Neural progenitor cell (in vitro differentiated cells): ENCODE data around the gene LAMC1. TPM values are rescaled to one million over a fixed set of nuclear protein-coding genes. Genes with fewer than 3 reads are reported as not detected.

ENCODE experiments used
- DNase-seq: peaks from one replicate; pipeline ENCODE4 v3.0.0-alpha.2; 2016; ENCODE audit warnings: low spot score
- H2AFZ ChIP-seq: fragments of 200-600 bp; sonication (generic); replicated peaks from 2 replicates; pipeline ENCODE4 v1.6.1; 2016; ENCODE audit warnings: antibody characterized with exemption
- H3F3A ChIP-seq: fragments of 200-600 bp; sonication (generic); 2 replicates; pipeline ENCODE4 v1.6.1; 2016; ENCODE audit warnings: antibody characterized with exemption, low read depth
- H3K27ac ChIP-seq: fragments of 200-600 bp; sonication (generic); 2 replicates; pipeline ENCODE4 v1.5.1; 2016; ENCODE audit warnings: mild to moderate bottlenecking
- H3K27me3 ChIP-seq: fragments of 200-600 bp; sonication (generic); 2 replicates; pipeline ENCODE4 v1.6.1; 2016; ENCODE audit warnings: mild to moderate bottlenecking, moderate library complexity
- H3K36me3 ChIP-seq: fragments of 200-600 bp; sonication (generic); 2 replicates; pipeline ENCODE4 v1.5.1; 2016
- H3K4me1 ChIP-seq: fragments of 200-600 bp; sonication (generic); 2 replicates; pipeline ENCODE4 v1.6.1; 2016; ENCODE audit warnings: mixed run types
- H3K4me2 ChIP-seq: fragments of 200-600 bp; sonication (generic); 2 replicates; pipeline ENCODE4 v1.6.1; 2016
- H3K4me3 ChIP-seq: fragments of 200-600 bp; sonication (generic); 2 replicates; pipeline ENCODE4 v1.5.1; 2016
- H3K79me2 ChIP-seq: fragments of 200-600 bp; sonication (generic); 2 replicates; pipeline ENCODE4 v1.6.1; 2016; ENCODE audit warnings: low read depth
- H3K9ac ChIP-seq: fragments of 200-600 bp; sonication (generic); 2 replicates; pipeline ENCODE4 v1.6.1; 2016
- H3K9me3 ChIP-seq: fragments of 200-600 bp; sonication (generic); 2 replicates; pipeline ENCODE4 v1.5.1; 2016; ENCODE audit warnings: low read depth
- H4K20me1 ChIP-seq: fragments of 200-600 bp; sonication (generic); 2 replicates; pipeline ENCODE4 v1.6.1; 2016; ENCODE audit warnings: low read depth
- H3K27ac Mint-ChIP-seq: 3 replicates; pipeline ENCODE4 v1.8.0; 2021; ENCODE audit warnings: mixed read lengths
- H3K27me3 Mint-ChIP-seq: 2 replicates; pipeline ENCODE4 v1.8.0; 2022; ENCODE audit warnings: low read depth, mild to moderate bottlenecking, inconsistent platforms, moderate library complexity, mixed read lengths; ENCODE audit not compliant: insufficient read depth
- H3K36me3 Mint-ChIP-seq: 3 replicates; pipeline ENCODE4 v1.8.0; 2021; ENCODE audit warnings: mixed read lengths
- H3K4me1 Mint-ChIP-seq: 3 replicates; pipeline ENCODE4 v1.8.0; 2021; ENCODE audit warnings: mixed read lengths
- H3K4me3 Mint-ChIP-seq: 3 replicates; pipeline ENCODE4 v1.8.0; 2021; ENCODE audit warnings: mild to moderate bottlenecking, moderate library complexity, mixed read lengths
- H3K9me3 Mint-ChIP-seq: 3 replicates; pipeline ENCODE4 v1.8.0; 2020; ENCODE audit warnings: mixed read lengths
- CTCF ChIP-seq: fragments of 200-600 bp; sonication (generic); IDR thresholded peaks from 2 replicates; pipeline ENCODE4 v1.5.1; 2017; ENCODE audit warnings: antibody characterized with exemption, mild to moderate bottlenecking
- EZH2 ChIP-seq: fragments of 200-600 bp; sonication (generic); IDR thresholded peaks from 2 replicates; pipeline ENCODE4 v1.6.1; 2017; ENCODE audit warnings: antibody characterized with exemption, mild to moderate bottlenecking, moderate library complexity
- EZH2phosphoT487 ChIP-seq: fragments of 200-600 bp; sonication (generic); IDR thresholded peaks from 2 replicates; pipeline ENCODE4 v1.6.1; 2017; ENCODE audit warnings: antibody characterized with exemption
- total RNA-seq: library from RNA; depleted of rRNA; stranded (reverse); fragments of >200 nt; gene quantifications from 2 replicates; pipeline ENCODE4 v1.2.3, GENCODE V29; 2015; ENCODE audit warnings: low replicate concordance

LAMC1 gene
- total RNA-seq, 1 donor from 2014 or later, result 90.2 TPM

DNA sequence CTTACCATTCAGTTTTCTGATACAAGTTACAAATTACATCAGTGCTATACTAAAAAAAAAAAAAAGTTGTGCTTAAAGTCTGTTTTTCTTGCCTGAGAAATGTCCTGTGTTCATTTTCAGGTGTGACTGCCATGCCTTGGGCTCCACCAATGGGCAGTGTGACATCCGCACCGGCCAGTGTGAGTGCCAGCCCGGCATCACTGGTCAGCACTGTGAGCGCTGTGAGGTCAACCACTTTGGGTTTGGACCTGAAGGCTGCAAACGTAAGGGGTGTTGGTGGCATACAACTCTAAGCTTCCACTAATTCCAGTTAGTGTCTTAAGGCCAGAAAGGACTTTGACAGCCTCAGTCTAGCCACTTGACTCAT lies 102.8 kb downstream of the LAMC1 start:
- no peak overlapping the region for H3K27ac ChIP-seq
- no peaks in the 10 kb centered on the region for H3K79me2 ChIP-seq
- Mint-ChIP-seq H3K9me3 (no peaks in the 10 kb centered on the region), H3K27ac (no peak overlapping the region), H3K4me1 (no peaks in the 10 kb centered on the region), H3K36me3 (peaks cover 57% of the 10 kb centered on the region), H3K27me3 (peaks cover 2% of the 10 kb centered on the region), H3K4me3 (no peak overlapping the region)
- H2AFZ ChIP-seq, result no peak overlapping the region
- H3K4me3 ChIP-seq, result no peak overlapping the region
- H3K4me1 ChIP-seq, result no peaks in the 10 kb centered on the region
- no peaks in the 10 kb centered on the region for H3K9me3 ChIP-seq
- H3K4me2 ChIP-seq, result no peak overlapping the region
- no peaks in the 10 kb centered on the region for H4K20me1 ChIP-seq
- no peaks in the 10 kb centered on the region for H3K27me3 ChIP-seq
- no peaks in the 10 kb centered on the region for H3F3A ChIP-seq
- H3K36me3 ChIP-seq, result no peaks in the 10 kb centered on the region
- TF ChIP-seq CTCF (no peak), EZH2phosphoT487 (no peak), EZH2 (no peak)
- no peak overlapping the region for H3K9ac ChIP-seq
- DNase-seq, result no peak

DNA sequence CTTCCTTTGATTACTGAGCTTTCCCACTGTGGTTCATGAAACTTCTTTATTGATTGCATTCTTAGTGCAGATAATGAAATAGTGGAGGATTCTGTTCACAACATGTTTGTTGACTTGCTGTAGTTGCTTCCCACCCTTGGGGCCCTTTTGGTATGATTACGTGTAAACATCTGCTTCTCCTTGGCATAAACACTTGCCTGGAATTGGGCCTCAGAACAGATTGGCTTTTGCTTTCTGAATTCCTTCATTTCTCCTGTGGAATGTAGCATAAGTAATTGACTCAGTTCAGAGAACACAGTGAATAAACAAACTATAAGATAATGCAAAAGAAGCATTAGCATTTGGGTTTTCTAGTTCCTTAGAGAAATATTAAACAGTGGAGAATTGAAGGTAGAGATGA lies 103.3 kb downstream of the LAMC1 start:
- Histone ChIP-seq H4K20me1 (no peaks in the 10 kb centered on the region), H3K9me3 (no peaks in the 10 kb centered on the region), H3K36me3 (no peaks in the 10 kb centered on the region), H3K4me2 (no peak overlapping the region), H2AFZ (no peak overlapping the region), H3K27me3 (no peaks in the 10 kb centered on the region), H3F3A (no peaks in the 10 kb centered on the region), H3K4me3 (no peak overlapping the region), H3K79me2 (no peaks in the 10 kb centered on the region), H3K27ac (no peak overlapping the region), H3K4me1 (no peaks in the 10 kb centered on the region), H3K9ac (no peak overlapping the region)
- H3K4me1 Mint-ChIP-seq, result no peaks in the 10 kb centered on the region
- H3K9me3 Mint-ChIP-seq, result no peaks in the 10 kb centered on the region
- no peak for TF ChIP-seq CTCF
- TF ChIP-seq EZH2, result no peak
- no peak for TF ChIP-seq EZH2phosphoT487
- H3K27me3 Mint-ChIP-seq, result peaks cover 2% of the 10 kb centered on the region
- H3K27ac Mint-ChIP-seq, result no peak overlapping the region
- H3K4me3 Mint-ChIP-seq, result no peak overlapping the region
- no peak for DNase-seq
- peaks cover 56% of the 10 kb centered on the region for H3K36me3 Mint-ChIP-seq

- no peaks in the 10 kb centered on the region for H3K4me1 ChIP-seq
- H3K9ac ChIP-seq, result no peak overlapping the region
- H3F3A ChIP-seq, result no peaks in the 10 kb centered on the region
- no peak for DNase-seq
- Mint-ChIP-seq H3K27me3 (peaks cover 2% of the 10 kb centered on the region), H3K27ac (no peak overlapping the region), H3K36me3 (peaks cover 45% of the 10 kb centered on the region), H3K4me3 (no peak overlapping the region), H3K9me3 (no peaks in the 10 kb centered on the region), H3K4me1 (no peaks in the 10 kb centered on the region)
- H3K79me2 ChIP-seq, result no peaks in the 10 kb centered on the region
- H3K36me3 ChIP-seq, result no peaks in the 10 kb centered on the region
- H3K9me3 ChIP-seq, result no peaks in the 10 kb centered on the region
- H3K27ac ChIP-seq, result no peak overlapping the region
- no peak overlapping the region for H3K4me3 ChIP-seq
- no peak overlapping the region for H2AFZ ChIP-seq
- TF ChIP-seq CTCF, result no peak
- TF ChIP-seq EZH2phosphoT487, result no peak
- H3K4me2 ChIP-seq, result no peak overlapping the region
- no peaks in the 10 kb centered on the region for H4K20me1 ChIP-seq
- H3K27me3 ChIP-seq, result no peaks in the 10 kb centered on the region
These were observed 106.9 kb downstream of the LAMC1 start for GRCh38 chr1:183129921-183130690.
